ENCODE results near the gene NDRG3. TPM values are rescaled to one million over a fixed set of nuclear protein-coding genes. Genes with fewer than 3 reads are reported as not detected.

Gene NDRG3
- total RNA-seq, 4 donors from 2014 or later: 17.9 to 35.0 (median 29.6) TPM

- no peaks in the 10 kb centered on the region for H3K36me3 ChIP-seq
- no peaks in the 10 kb centered on the region for H3K9me3 ChIP-seq
- no peaks in the 10 kb centered on the region for H3K27me3 ChIP-seq
- peak within 1 kb of the TSS; percentile 96 to 98 for H3K27ac ChIP-seq
- peak; percentile 97 to 98 for DNase-seq
- peak; percentile 44 to 84 for TF ChIP-seq POLR2A (IDR thresholded peaks at IDR 0.05)
- peak in 3 of 4 experiments; percentile 9 to 67 (median 25) for TF ChIP-seq CTCF (IDR thresholded peaks at IDR 0.05)
- intact Hi-C loops (cut with DNase I; ENCODE audit: low total_unique reads): no loop called here
- peaks cover 0 to 5% of the 10 kb centered on the region in 2 donors for H3K4me1 ChIP-seq
- peak within 1 kb of the TSS; percentile 66 to 95 for H3K4me3 ChIP-seq
These were observed 27.9 kb upstream of the NDRG3 start, which contains the start of gene DSN1 for GRCh38 chr20:36773597-36774390. Gene DSN1, minus strand, starts transcription at chr20:36773763. Its CDS starts 2,305 bp downstream, at chr20:36771458.

DNA sequence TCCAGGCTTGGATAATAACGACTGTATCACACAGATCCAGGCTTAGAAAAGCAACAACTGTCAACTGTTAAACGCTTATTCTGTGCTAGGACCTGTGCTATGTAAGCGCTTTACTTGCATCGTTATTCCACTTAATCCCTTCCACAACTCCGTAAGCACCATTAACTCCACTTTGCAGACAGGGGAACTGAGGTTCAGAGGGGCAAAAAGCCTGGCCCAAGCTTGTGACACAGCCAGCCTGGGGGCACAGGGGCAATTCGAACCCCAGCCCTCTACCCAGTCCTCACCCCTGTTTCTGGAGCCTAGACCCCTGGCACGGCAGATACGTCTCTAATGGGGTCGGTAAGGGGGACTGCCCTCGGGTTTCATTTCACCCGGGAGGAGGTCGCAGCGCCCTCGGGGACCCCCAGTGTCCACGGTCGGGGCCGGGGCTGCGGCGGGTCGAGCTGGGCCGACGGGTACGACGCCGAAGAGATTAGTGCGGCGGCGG lies 27.3 kb upstream of the NDRG3 start:
- Histone ChIP-seq H3K4me1 (peaks cover 0 to 5% of the 10 kb centered on the region in 2 donors), H3K36me3 (no peaks in the 10 kb centered on the region), H3K9me3 (no peaks in the 10 kb centered on the region), H3K27ac (peak overlapping the region; percentile 96 to 98), H3K27me3 (no peaks in the 10 kb centered on the region), H3K4me3 (peak overlapping the region; percentile 66 to 95)
- intact Hi-C loops (cut with DNase I; ENCODE audit: low total_unique reads): no loop called here
- DNase-seq: no peak
- TF ChIP-seq CTCF (IDR thresholded peaks at IDR 0.05): no peak
- TF ChIP-seq POLR2A (IDR thresholded peaks at IDR 0.05): no peak

DNA sequence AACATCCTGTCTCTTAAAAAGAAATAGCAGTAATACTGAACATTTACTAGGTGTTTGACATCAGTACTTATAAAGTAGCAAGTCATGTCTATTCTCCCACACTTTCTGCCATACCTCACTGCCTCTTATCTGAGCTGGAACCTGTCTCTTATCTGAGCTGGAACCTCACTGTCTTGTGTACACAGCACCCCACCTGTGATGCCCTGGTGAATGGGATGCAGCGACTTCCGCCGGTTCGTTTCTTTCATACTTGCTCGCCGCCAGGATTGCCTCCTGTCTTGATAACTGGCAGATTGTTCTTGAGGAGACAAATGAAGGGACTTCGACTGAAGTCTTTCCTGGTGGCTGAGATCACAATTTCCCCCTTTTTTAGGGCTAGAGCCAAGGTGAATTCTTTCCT lies 24.8 kb upstream of the NDRG3 start:
- H3K27me3 ChIP-seq: no peaks in the 10 kb centered on the region
- no peaks in the 10 kb centered on the region for H3K36me3 ChIP-seq
- TF ChIP-seq POLR2A (IDR thresholded peaks at IDR 0.05): no peak
- TF ChIP-seq CTCF (IDR thresholded peaks at IDR 0.05): no peak
- H3K27ac ChIP-seq: no peak overlapping the region
- DNase-seq: no peak
- H3K4me3 ChIP-seq: no peak overlapping the region
- no peaks in the 10 kb centered on the region for H3K9me3 ChIP-seq
- H3K4me1 ChIP-seq: peaks cover 0 to 5% of the 10 kb centered on the region in 2 donors
- intact Hi-C loops (cut with DNase I; ENCODE audit: low total_unique reads): no loop called here

DNA sequence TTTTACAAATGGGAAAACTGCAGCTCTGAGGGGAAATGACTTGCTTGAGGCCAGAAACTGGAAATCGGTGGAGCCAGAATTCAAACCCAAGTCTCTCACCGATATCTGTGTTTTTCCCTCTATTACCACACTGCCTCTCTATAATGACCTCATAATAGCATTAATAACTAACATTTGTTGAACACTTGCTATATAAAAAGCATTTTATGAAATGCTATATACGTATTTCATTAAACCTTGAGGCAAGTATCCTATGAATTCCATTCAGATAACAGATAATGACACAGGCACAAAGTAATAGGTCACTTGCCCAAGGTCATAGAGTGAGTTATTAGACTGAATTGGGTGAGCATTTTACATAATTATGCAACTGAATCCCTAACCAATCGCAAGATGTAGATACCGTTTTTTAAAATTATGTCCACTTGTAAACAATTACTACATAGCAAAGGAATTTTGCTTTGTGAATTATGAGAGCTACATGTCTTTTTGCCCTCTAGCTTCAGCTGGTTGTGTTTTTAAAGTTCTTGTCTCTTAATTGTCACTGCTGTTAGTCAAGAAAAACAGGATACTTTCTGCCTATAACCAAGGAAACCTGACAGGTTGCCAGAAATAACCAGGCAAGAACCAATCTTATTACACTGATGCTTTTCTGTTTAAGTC lies 23.0 kb upstream of the NDRG3 start:
- no peak for TF ChIP-seq CTCF (IDR thresholded peaks at IDR 0.05)
- TF ChIP-seq POLR2A (IDR thresholded peaks at IDR 0.05): no peak
- Histone ChIP-seq H3K4me3 (no peak overlapping the region), H3K27ac (peak overlapping the region; percentile 16 to 58), H3K4me1 (peaks cover 0 to 5% of the 10 kb centered on the region in 2 donors), H3K27me3 (no peaks in the 10 kb centered on the region), H3K9me3 (no peaks in the 10 kb centered on the region), H3K36me3 (no peaks in the 10 kb centered on the region)
- intact Hi-C loops (cut with DNase I; ENCODE audit: low total_unique reads): no loop called here
- DNase-seq: no peak

DNA sequence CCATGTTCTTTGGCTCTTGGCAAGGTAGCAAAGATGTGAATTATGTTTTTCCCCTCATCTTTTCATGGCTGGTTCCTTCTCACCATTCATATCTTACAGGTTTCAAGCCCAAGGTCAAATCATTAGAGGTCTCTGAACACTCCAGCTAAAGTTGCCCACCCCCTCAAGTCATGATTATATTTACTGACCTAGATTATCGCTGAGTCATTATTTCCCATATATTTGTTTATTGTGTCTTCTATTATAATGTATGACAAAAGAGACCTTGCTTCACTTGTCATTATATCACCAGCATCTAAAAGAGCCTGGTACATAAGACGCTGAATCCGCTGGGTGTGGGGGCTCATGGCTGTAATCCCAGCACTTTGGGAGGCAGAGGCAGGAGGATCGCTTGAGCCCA lies 15.2 kb upstream of the NDRG3 start:
- H3K27me3 ChIP-seq: no peaks in the 10 kb centered on the region
- H3K4me1 ChIP-seq: no peaks in the 10 kb centered on the region
- intact Hi-C loops (cut with DNase I; ENCODE audit: low total_unique reads): no loop called here
- no peaks in the 10 kb centered on the region for H3K9me3 ChIP-seq
- H3K36me3 ChIP-seq: no peaks in the 10 kb centered on the region
- no peak overlapping the region for H3K27ac ChIP-seq
- H3K4me3 ChIP-seq: no peak overlapping the region
- no peak for TF ChIP-seq POLR2A (IDR thresholded peaks at IDR 0.05)
- no peak for TF ChIP-seq CTCF (IDR thresholded peaks at IDR 0.05)
- DNase-seq: no peak

All from uterus (tissue), 4 donors.